Coronary artery (tissue), 2 donors: ENCODE data around the gene XDH.

Experiments
- DNase-seq: peaks from one replicate; pipeline ENCODE4 v3.0.0-alpha.2; 2017; ENCODE audit warnings: low spot score
- H3K27ac ChIP-seq, 2 donors: fragments of 200-600 bp; sonication (generic); one replicate each; pipeline ENCODE4 v1.5.1; 2016 to 2019
- H3K4me3 ChIP-seq: fragments of 200-600 bp; sonication (generic); 2 replicates; pipeline ENCODE4 v1.5.1; 2016; ENCODE audit warnings: mild to moderate bottlenecking, moderate library complexity
- TF ChIP-seq, protein P1 (sequence below): fragments of 200-600 bp; sonication (generic); IDR thresholded peaks from one replicate; pipeline ENCODE4 v1.5.1; 2019; ENCODE audit warnings: antibody characterized with exemption

Gene XDH

DNA sequence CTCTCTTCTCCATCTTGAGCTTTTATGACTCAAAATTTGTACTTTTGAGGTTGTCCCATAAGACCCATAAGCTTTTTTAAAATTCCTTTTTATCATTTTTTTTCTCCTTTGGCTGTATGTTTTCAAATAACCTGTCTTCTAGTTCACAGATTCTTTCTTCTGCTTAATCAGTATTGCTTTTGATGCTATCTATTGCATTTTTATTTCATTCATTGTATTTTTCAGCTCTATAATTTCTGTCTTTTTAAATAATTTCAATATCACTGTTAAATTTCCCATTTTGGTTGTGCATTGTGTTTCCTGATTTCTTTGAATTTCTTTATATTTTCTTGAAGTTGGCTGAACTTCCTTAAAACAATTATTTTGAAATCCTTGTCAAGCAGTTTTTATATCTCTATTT lies 4.8 kb upstream of the XDH start:
- Histone ChIP-seq H3K4me3 (no peak overlapping the region), H3K27ac (no peak overlapping the region)
- TF ChIP-seq, protein P1, sequence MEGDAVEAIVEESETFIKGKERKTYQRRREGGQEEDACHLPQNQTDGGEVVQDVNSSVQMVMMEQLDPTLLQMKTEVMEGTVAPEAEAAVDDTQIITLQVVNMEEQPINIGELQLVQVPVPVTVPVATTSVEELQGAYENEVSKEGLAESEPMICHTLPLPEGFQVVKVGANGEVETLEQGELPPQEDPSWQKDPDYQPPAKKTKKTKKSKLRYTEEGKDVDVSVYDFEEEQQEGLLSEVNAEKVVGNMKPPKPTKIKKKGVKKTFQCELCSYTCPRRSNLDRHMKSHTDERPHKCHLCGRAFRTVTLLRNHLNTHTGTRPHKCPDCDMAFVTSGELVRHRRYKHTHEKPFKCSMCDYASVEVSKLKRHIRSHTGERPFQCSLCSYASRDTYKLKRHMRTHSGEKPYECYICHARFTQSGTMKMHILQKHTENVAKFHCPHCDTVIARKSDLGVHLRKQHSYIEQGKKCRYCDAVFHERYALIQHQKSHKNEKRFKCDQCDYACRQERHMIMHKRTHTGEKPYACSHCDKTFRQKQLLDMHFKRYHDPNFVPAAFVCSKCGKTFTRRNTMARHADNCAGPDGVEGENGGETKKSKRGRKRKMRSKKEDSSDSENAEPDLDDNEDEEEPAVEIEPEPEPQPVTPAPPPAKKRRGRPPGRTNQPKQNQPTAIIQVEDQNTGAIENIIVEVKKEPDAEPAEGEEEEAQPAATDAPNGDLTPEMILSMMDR, result no peak
- no peak for DNase-seq

DNA sequence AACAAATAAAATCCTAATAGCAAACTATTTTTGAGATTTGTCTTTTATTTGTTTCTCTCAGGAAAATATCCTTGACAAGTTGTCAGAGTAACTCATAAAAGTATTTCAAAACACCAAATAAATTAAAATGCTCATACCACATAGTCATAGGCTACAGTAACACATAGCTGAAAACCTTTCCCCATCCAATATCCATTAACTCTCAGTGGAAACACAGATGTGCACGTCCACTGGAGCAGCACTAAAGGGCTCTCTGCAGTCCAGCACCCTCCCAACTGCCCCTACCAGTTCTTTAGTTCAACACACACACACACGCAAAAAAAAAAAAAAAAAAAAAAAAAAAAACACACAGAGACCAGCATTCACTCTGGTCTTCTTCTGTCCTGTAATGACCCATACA lies 879 bp upstream of the XDH start:
- H3K27ac ChIP-seq, result no peak overlapping the region
- no peak overlapping the region for H3K4me3 ChIP-seq
- TF ChIP-seq, protein P1, result no peak
- no peak for DNase-seq

DNA sequence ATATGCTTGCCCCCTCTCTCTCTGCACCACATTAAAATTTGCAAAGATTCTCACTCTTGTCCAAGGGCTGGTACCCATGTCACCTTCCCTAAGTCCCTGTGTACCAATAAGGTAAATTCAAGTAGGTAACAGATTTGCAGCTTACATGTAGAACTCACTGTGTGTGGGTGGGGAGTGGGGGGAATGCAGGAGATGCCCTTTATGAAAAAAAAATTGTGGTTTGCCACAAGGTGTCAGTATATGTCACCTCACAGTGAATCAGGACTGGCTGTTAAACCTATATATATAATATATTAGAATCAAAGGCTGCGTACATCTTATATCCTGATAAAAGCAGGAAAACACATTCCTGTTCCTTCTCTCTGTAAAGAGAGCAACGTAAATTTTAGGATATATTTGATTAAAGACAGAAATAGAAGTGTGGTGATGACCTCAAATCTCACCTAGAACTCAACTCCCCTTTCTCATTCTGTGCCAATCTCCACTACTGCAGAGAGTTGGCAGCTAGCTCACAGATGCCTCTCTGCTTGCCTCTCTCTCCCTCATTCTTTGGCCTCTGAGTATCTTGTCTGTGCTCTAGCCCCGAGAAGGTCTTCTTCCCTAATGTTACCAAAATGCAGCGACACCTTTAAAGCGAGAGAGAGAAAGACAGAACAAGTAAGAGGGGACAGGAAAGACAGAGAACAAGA lies 536 bp downstream of the XDH start:
- TF ChIP-seq, protein P1, result no peak
- no peak for DNase-seq
- Histone ChIP-seq H3K27ac (no peak overlapping the region), H3K4me3 (no peak overlapping the region)

DNA sequence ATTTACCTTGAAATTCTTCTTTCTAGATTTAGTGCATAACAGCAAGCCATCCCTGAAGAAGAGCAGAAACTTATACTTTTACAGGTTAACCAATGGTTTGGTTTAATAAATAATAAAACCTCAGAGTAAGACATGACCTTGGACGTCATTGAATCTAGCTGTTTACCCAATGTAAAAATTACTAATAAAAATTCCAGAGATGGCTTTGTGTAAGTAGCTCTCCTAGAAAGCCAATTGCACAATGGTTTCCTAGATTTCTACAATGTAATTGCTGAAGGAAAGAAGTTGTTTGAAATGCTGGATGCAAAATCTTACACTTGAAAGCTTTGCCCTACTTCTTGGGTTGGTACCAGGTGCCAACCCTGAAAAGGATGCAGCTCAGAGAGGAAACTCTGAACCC lies 1.5 kb downstream of the XDH start:
- no peak overlapping the region for H3K27ac ChIP-seq
- H3K4me3 ChIP-seq, result no peak overlapping the region
- TF ChIP-seq, protein P1, result no peak
- DNase-seq, result no peak

DNA sequence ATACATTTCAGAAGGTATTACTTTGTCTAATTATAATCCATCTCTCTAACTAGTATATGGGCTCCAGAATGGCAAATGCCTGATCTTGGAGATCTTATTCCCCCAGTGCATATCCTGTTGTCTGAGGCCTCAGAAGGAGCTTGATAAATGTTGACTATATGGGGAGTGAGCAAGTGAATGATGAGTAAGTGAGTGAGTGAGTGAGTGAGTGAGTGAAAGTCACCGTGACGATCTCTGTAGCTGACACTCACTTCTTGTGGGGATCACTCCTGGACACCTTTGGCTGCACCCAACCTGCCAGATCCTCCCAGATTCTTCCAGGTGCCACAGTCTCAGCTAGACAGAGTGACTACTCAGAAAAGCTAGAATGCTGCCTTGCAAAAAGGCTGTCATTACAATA lies 2.8 kb downstream of the XDH start:
- TF ChIP-seq, protein P1, result no peak
- Histone ChIP-seq H3K4me3 (no peak overlapping the region), H3K27ac (no peak overlapping the region)
- DNase-seq, result no peak

DNA sequence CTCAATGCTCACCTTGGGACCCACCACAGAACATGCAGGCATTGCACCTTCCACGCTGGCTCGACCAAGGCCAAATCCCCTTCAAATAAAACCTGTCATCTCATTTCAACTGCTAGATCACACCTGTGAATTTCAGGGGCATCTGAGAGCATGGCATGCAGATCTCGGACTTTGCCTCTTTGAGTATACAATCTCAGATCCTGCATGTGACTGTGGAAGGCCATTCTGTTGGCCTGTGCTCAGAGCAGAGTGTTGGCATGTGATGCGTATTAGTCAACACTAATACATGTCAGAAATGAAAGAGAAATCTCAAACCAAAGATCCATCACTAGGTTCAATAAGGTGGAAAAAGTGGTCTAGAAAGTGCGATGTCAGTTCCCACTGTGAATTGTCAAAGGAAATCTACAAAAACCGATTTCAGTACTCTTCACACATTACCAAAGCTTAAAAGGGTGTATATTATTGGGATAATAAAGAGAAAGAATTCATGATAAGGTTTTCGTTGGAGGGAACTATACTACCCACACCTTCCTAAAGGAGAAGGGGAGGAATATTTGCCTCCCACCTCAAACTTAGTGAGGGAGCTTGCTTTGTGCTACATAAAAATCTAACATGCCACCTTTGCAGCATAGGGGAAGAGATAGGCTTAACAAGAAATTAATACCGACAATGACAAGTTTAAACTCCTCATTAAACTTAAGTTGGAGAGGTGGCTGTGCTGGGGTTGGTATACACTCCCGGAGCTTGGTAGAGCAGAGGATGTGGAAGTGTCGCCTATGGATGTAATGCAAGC lies 7.8 kb downstream of the XDH start:
- H3K4me3 ChIP-seq, result no peak overlapping the region
- TF ChIP-seq, protein P1, result no peak
- no peak overlapping the region for H3K27ac ChIP-seq
- DNase-seq, result no peak

DNA sequence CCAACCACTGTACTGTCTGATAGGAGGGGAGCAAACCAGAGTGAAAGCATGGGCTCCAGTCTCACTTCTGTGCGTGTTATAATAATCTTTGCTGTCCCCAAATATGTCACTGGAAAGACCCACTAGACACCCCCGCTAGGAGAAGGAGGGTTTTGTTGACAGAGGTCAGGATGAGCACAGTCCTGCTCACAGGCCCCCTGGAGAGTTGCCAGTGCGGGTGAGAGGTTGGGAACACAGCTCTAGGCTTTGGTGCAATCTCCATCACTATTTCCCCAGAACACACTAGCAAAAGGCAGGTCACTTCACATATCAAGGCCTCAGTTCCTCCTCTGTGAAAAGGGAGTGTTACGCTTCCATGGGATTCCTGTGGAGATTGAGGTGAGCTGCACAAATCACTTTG lies 9.7 kb downstream of the XDH start:
- Histone ChIP-seq H3K4me3 (no peak overlapping the region), H3K27ac (no peak overlapping the region)
- DNase-seq, result no peak
- TF ChIP-seq, protein P1, result no peak
